ENCODE measurements around the gene BCL7A. TPM values are rescaled to one million over a fixed set of nuclear protein-coding genes. Genes with fewer than 3 reads are reported as not detected.

Gene BCL7A
- total RNA-seq, 1 experiment from 2014 or later: 31.6 TPM

- no TSS peak for BruUV-seq (replicated peaks)
- Histone ChIP-seq H3K27me3 (ENCODE audit: low read length) (no peaks in the 10 kb centered on the region), H3K27ac (ENCODE audit: low read length) (no peak overlapping the region), H3K79me2 (ENCODE audit: low read length) (peaks cover 95% of the 10 kb centered on the region), H3K36me3 (ENCODE audit: low read depth, low read length) (no peaks in the 10 kb centered on the region), H4K20me1 (ENCODE audit: low read length) (peaks cover 21% of the 10 kb centered on the region; the same call in 1 of the 2 replicates), H2AFZ (ENCODE audit: low read length) (no peak overlapping the region), H3K4me1 (ENCODE audit: insufficient read depth, low read length) (peaks cover 11% of the 10 kb centered on the region), H3K9ac (ENCODE audit: low read length) (no peak overlapping the region), H3K9me2 (replicated peaks; ENCODE audit: low read length) (no peaks in the 10 kb centered on the region), H3K4me2 (ENCODE audit: low read length) (no peak overlapping the region), H3K9me3 (ENCODE audit: low read length) (no peaks in the 10 kb centered on the region), H3F3A (ENCODE audit: low read length, unreplicated experiment) (peaks cover 4% of the 10 kb centered on the region), H3K4me3 (ENCODE audit: low read length) (no peak overlapping the region)
- ChIA-PET CTCF (no interaction called here), POLR2A (ENCODE audit: unreplicated experiment) (no interaction called here)
- ATAC-seq (no peak), DNase-seq (no peak)
- intact Hi-C loops (cut with micrococcal nuclease): no loop called here
- TF ChIP-seq CTCF (conservative IDR thresholded peaks at IDR 0.05; ENCODE audit: low read depth, low read length) (no peak), EZH2 (IDR thresholded peaks at IDR 0.05; ENCODE audit: low read length, unreplicated experiment) (no peak), EZH2phosphoT487 (IDR thresholded peaks at IDR 0.05; ENCODE audit: borderline replicate concordance, low read length) (no peak)
Measured at GRCh38 chr12:122096591-122097149, 75.0 kb downstream of the BCL7A start.

- Histone ChIP-seq H3K27me3 (ENCODE audit: low read length) (no peaks in the 10 kb centered on the region), H3K79me2 (ENCODE audit: low read length) (peaks cover 94% of the 10 kb centered on the region), H3K4me1 (ENCODE audit: insufficient read depth, low read length) (peaks cover 11% of the 10 kb centered on the region), H3K27ac (ENCODE audit: low read length) (no peak overlapping the region), H3K9ac (ENCODE audit: low read length) (no peak overlapping the region), H3K36me3 (ENCODE audit: low read depth, low read length) (peaks cover under 1% of the 10 kb centered on the region; the same call in 1 of the 2 replicates), H3K9me3 (ENCODE audit: low read length) (no peaks in the 10 kb centered on the region), H4K20me1 (ENCODE audit: low read length) (peaks cover 21% of the 10 kb centered on the region; the same call in 1 of the 2 replicates), H3K4me2 (ENCODE audit: low read length) (no peak overlapping the region), H3K9me2 (replicated peaks; ENCODE audit: low read length) (no peaks in the 10 kb centered on the region), H3F3A (ENCODE audit: low read length, unreplicated experiment) (peaks cover 4% of the 10 kb centered on the region), H2AFZ (ENCODE audit: low read length) (no peak overlapping the region), H3K4me3 (ENCODE audit: low read length) (no peak overlapping the region)
- intact Hi-C loops (cut with micrococcal nuclease): no loop called here
- TF ChIP-seq EZH2 (IDR thresholded peaks at IDR 0.05; ENCODE audit: low read length, unreplicated experiment) (no peak), EZH2phosphoT487 (IDR thresholded peaks at IDR 0.05; ENCODE audit: borderline replicate concordance, low read length) (no peak), CTCF (conservative IDR thresholded peaks at IDR 0.05; ENCODE audit: low read depth, low read length) (no peak)
- no peak for DNase-seq
- BruUV-seq (replicated peaks): no TSS peak
- CTCF ChIA-PET: no interaction called here
- POLR2A ChIA-PET (ENCODE audit: unreplicated experiment): interaction anchor here (1.7 kb wide), 1 partner anchor 17 kb away, joined by 5 read pairs; no protein-coding TSS in a partner anchor
- no peak for ATAC-seq
Measured at GRCh38 chr12:122097584-122097926, 75.9 kb downstream of the BCL7A start.
